GM18505 (cell line): ENCODE measurements around the gene ZNF575.

Experiments used
- ATAC-seq: cut with Tn5 transposase; IDR thresholded peaks from one replicate; pipeline ENCODE4 v1.9.1; 2021; ENCODE audit not compliant: unreplicated experiment
- POLR2A ChIP-seq: IDR thresholded peaks from 4 replicates; pipeline ENCODE4 v1.6.1; 2011; ENCODE audit warnings: borderline replicate concordance; ENCODE audit not compliant: insufficient read depth, insufficient read length; ENCODE audit errors: extremely low read depth

The ZNF575 gene

GRCh38 chr19:43524922-43525835, 7.8 kb upstream of the ZNF575 start:
- no peak for TF ChIP-seq POLR2A
- ATAC-seq, result no peak

- no peak for TF ChIP-seq POLR2A
- no peak for ATAC-seq
These were observed 6.9 kb upstream of the ZNF575 start for GRCh38 chr19:43525836-43526771.

- peak; percentile 88 for TF ChIP-seq POLR2A
- ATAC-seq, result peak; percentile 71
These were observed 5.8 kb upstream of the ZNF575 start, which contains the start of gene ETHE1 for GRCh38 chr19:43526884-43527859. Gene ETHE1 (minus strand): TSS chr19:43527201. CDS start chr19:43527177, 24 bp downstream.

GRCh38 chr19:43527860-43528622, 4.9 kb upstream of the ZNF575 start:
- TF ChIP-seq POLR2A, result no peak
- ATAC-seq, result no peak

GRCh38 chr19:43532571-43532961, 422 bp upstream of the ZNF575 start:
- no peak for TF ChIP-seq POLR2A
- ATAC-seq, result no peak

GRCh38 chr19:43533546-43534304, 737 bp downstream of the ZNF575 start:
- TF ChIP-seq POLR2A, result no peak
- peak; percentile 52 for ATAC-seq

GRCh38 chr19:43534305-43534815, 1.4 kb downstream of the ZNF575 start:
- no peak for TF ChIP-seq POLR2A
- no peak for ATAC-seq

GRCh38 chr19:43534816-43535761, 2.1 kb downstream of the ZNF575 start:
- ATAC-seq, result no peak
- no peak for TF ChIP-seq POLR2A

GRCh38 chr19:43538922-43539321, 5.9 kb downstream of the ZNF575 start:
- no peak for ATAC-seq
- TF ChIP-seq POLR2A, result no peak

- no peak for ATAC-seq
- no peak for TF ChIP-seq POLR2A
These were observed 7.4 kb downstream of the ZNF575 start for GRCh38 chr19:43540381-43540780.
